Germinal center (tissue), 1 donor: ENCODE results near the gene PRR23E.

ENCODE experiments used
- DNase-seq: peaks from one replicate; pipeline ENCODE4 v3.0.0; 2012; ENCODE audit warnings: mixed read lengths, low spot score

PRR23E gene

GRCh38 chr3:127184870-127185216, 8.1 kb upstream of the PRR23E start:
- no peak for DNase-seq

DNA sequence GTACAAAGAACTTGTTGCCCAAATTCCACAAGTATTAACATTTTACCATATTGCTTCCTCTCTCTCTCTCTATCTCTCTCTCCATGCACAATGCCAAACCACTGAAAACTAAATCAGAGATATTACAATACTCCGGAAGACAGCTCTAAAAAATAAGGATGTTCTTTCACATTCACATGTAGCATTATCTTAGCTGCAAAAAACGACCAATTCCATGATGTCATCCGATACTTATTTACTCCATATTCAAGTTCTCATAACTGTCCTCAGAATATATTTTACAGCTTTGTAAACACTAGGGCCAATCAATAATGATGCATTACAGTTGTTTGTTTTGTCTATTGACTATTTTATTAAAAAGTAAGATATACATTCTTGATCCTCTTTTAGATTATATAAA, 7.7 kb upstream of the PRR23E start:
- no peak for DNase-seq

- no peak for DNase-seq
Observed at GRCh38 chr3:127185962-127186674, 6.8 kb upstream of the PRR23E start.

DNA sequence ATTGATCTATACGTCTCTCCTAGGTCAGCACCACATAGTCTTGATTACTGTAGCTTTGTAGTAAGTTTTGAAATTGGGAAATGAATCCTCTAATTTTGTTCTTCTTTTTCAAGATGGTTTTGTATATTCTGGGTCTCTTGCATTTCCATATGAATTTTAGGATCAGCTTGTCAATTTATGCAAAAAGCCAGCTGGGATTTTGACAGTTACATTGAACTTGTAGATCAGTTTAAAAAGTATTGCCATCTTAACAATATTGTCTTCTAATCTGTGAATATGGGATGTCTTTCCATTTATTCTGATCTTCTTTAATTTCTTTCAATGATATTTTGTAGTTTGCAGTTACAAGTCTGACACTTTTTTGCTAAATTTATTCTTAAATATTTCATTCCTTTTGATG, 5.6 kb upstream of the PRR23E start:
- DNase-seq = no peak

- DNase-seq = no peak
Observed at GRCh38 chr3:127193341-127193740, 410 bp downstream of the PRR23E start.

GRCh38 chr3:127193775-127194174, 844 bp downstream of the PRR23E start:
- DNase-seq = no peak

DNA sequence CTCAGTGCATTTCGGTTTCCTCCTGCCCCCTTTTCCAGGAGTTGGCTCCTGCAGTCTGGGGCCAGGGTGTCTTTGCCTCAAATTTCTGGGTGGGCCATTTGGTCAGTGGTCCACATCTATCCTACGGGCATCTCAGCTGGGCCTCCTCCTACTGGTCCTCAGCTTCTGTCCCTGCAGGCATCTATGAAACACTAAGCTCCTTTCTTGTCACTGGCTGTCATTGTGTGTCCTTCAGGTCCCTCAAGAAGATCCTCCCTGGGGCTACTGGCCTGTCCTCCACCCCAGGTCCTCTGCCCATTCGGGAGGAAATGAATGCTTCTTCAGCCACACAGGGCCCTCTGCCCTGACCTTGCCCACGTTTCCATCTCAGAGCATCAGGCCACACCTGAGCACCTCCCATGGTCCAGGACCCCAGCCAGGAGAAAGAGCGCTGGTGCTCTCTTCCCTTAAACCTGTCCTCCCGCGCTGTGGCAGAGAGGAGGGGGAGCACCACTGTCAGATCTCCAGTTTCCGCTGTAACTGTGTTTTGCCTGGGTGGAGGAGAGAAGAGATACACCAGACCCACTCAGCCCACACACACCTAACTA, 1.8 kb downstream of the PRR23E start:
- no peak for DNase-seq

DNA sequence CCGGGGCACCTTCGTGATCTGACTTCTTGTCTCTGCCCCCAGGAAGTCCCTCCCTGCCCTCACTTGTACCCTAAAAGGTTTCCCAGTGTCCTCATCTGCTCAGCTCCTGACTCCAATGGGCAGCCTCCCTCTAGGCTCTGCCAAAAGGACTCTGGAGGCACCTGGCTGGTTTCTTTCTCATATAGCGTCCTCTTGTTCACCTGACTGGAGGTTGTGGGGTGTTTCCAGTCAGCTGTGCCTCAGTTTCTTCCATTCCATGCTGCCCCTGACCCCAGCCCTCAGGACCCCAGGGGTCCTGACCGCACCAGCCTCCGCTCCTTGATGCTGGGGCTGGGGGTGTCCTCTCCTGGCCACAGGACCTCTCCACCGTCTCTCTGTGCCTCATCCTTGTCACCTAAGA, 2.5 kb downstream of the PRR23E start:
- DNase-seq = no peak

GRCh38 chr3:127196002-127196401, 3.1 kb downstream of the PRR23E start:
- no peak for DNase-seq

- DNase-seq = no peak
Observed at GRCh38 chr3:127196466-127197299, 3.8 kb downstream of the PRR23E start.

DNA sequence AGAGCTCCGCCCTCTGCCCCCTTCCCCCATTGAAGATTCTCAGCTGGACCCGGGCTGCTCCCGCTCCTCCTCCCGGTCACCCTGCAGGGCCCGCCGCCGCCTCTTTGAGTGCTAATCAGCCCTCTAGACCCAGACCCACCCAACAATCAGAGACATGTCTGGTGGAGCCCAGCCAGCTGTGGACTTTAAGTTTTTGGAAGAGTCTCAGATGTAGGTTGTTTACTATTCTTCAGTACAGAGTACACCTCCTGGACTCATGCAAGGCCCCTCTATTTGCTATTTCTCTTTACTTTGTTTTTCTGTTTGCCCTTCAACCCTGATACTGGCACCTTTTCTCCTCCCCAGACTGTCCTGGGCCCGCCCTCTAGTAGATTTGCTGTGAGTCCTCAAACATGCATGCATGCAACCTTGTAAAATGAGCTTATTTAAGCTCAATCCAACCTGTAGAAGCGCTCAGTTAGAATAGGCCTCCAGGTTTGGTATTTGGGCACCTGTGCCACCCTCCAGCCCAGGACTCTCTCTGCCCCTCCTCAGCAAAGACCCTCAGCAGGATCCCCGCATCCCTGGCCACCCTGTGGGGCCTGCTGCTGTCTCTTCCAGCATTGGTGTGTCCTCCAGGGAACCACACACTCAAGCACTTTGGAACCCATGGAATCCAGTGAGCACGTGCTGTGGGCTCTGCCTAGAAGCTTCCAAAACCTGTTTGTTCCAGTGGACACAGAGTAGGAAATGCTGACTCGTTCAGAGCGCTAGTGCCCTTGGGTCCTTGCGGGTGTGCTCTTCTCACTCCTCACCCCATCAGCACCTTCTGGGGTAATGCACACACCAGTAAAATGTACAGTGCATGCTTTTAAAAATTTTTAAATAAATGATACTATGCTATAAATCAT, 4.6 kb downstream of the PRR23E start:
- DNase-seq = no peak

GRCh38 chr3:127200086-127200691, 7.3 kb downstream of the PRR23E start:
- DNase-seq = no peak

DNA sequence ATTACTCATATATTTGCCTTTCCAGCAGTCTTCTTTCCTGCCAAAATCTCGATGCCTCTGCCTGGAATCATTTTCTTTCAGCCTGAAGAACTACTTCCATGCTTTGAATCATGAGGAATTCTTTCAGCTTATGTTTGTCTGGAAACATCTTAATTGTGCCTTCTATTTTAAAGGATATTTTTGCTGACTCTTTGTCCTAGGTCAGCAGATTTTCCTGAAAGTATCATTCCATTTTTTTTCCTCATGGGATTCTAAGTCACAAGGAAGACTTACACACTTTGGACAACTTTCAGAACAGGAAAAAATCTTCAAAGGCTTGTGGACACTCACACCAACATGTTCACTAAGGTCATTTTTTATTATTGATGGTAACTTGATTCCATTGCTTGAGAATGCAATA, 10.1 kb downstream of the PRR23E start:
- no peak for DNase-seq

DNA sequence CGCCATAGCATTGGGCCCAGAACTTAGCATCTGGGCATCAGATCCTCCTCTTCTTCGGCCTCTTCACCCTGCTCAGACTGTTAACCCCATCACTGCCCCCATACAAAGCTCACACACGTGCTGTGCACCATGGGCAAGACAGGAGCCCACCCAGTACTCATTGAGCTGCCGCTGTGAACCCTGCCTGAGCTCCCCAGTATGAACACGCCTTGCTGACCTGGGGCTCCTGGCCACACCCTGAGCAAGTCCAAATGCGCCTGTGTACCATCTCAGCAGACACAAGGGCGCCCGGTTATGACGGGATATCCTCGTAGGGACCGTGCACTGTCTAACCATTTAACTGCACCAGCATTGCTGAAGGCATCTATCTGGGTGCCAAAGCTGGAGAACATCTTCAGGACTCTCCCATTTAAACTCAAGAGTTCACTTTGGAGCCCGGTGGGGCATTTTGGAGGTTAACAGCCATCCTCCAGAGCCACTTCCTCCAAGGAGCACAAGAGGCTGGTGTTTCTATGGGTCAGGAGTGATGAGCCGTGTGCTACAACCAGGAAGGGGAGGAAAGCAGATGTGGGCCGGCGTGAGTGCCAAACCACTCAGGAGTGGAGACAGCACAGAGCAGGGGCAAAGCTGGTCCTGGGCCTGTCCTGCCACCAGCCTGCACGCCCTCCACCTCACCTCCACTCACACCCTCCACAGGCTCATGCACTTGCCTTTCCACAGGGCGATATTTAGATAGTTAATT, 12.1 kb downstream of the PRR23E start:
- no peak for DNase-seq

GRCh38 chr3:127206154-127206553, 13.2 kb downstream of the PRR23E start:
- no peak for DNase-seq

- DNase-seq = no peak
Observed at GRCh38 chr3:127206611-127207516, 13.9 kb downstream of the PRR23E start.

GRCh38 chr3:127207727-127208482, 15.0 kb downstream of the PRR23E start:
- DNase-seq = no peak

DNA sequence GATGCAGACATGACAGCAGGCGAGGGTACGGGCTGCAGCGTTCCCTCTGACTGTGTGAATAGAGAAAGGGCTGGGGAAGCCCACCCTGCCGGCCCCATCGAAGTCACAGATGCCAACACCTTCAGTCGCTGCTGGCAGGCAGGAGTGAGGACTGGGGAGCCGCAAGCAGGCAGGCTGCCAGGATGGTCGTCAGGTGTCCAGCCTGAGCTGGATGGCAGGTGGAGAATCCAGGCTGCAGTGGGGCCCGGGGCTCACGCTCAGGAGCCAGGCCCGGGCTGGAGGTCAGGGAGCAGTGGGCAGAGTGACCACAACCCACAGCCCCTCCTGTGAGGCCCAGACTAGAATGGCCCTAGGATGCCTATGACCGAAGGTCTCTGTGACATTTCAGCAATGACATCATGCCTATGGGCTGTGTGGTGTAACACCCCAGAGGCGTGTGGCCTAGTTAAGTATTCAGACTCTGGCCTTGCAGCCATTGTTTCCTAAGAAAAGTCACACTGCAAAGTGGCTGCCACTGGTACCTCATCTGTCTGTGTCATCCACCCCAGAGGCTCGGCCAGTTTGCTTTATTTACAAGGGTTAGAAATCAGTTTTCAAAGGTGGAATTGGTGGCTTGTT, 15.7 kb downstream of the PRR23E start:
- no peak for DNase-seq
